UCSD-AML1 (cell line): ENCODE measurements around the gene ZNF836.

Experiments
- DNase-seq: peaks from one replicate; lab custom pipeline; 2025; ENCODE audit not compliant: unreplicated experiment; lab: John Stamatoyannopoulos, UW

ZNF836 gene

GRCh38 chr19:52188822-52189734 lies 17.7 kb upstream of the ZNF836 start:
- no peak for DNase-seq

DNA sequence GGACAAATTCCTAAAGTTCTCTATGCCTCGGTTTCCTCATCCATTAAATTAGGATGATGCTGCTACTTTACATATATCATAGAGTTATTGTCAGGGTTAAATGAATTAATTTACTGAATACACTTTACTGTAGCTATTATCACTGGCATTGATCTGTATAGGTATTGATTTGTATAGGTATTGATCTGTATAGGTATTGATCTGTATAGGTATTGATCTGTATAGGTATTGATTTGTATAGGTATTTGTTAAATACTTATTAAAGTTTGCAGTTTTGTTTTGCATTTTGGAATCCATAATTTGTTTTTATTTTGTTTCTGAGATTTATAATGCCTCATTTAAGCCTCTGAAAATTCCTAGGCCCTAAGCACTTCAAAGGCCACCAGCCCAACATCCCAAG lies 16.0 kb upstream of the ZNF836 start:
- DNase-seq, result no peak

DNA sequence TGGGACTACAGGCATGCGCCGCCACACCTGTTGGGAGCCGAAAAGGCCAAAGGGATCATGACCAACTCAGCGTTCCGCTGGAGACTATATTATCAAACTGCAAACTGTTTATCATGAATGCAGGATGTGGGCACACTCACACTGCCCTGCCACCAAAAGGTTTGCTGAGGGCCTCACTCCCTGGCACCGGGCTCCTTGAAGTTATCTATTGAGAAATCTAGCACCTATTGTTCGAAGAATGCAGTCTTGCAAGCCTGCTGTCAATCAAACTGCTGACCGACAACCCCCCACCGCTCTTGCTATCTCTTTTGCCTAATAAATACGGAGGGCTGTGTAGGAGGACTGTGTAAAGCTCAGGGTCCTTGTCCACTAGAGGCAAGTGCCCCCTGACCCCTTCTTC lies 5.2 kb upstream of the ZNF836 start:
- no peak for DNase-seq

DNA sequence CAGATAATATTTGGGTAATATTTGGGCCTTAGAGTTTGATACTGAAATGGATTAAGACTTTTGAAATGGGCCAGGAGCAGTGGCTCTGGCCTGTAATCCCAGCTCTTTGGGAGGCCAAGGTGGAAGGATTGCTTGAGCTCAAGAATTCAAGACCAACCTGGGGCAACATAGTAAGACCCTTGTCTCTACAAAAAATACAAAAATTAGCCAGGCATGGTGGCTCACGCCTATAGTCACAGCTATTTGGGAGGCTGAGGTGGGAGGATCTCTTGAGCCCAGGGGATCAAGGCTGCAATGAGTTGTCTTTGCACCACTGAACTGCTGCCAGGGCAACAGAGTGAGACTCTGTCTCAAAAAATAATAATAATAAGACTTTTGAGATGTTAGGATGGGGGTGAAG lies 926 bp upstream of the ZNF836 start:
- DNase-seq, result no peak

- no peak for DNase-seq
Observed at GRCh38 chr19:52170863-52171320, 529 bp downstream of the ZNF836 start.

- DNase-seq, result no peak
Observed at GRCh38 chr19:52170304-52170703, 1.1 kb downstream of the ZNF836 start.

DNA sequence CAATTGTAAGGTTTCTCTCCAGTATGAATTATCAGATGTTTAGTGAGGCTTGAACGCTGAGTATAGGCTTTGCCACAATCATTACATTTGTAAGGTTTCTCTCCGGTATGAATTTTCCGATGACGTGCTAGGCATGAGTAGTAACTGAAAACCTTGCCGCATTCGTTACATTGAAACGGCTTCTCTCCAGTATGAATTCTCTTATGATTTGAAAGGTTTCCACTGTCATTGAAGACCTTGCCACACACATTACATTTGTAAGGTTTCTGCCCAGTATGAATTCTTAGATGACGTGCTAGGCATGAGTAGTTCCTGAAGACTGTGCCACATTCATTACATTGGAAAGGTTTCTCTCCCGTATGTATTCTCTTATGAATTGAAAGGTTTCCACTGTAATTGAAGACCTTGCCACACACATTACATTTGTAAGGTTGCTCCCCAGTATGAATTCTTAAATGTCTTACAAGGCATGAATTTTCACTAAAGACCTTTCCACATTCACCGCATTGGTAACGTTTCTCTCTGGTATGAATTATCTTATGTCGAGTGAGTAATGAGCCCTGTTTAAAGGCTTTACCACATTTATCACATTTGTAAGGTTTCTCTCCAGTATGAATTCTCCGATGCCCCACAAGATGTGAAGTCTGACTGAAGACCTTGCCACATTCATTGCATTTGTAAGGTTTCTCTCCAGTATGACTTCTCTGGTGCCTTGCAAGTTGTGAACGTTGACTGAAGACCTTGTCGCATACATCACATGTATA lies 15.6 kb downstream of the ZNF836 start:
- no peak for DNase-seq

DNA sequence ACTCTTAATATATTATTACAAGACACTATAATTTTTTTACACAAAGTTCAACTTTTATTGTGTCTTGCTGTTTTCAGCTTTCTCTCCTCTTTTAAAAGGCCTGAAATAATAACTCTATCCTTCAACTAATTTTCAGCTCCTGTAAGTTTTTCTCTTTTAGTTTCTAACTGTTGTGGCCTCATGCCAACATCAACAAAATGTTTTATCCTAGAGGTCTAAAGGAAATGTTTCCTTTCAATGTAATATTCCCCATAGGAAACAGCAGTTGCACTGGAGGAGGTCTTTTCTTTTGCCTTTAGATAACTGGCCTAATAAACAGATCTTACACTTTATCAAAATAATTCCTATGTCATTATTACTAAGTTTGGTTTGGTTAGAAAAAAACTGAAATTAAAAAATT lies 23.2 kb downstream of the ZNF836 start:
- no peak for DNase-seq

GRCh38 chr19:52142001-52142595 lies 29.3 kb downstream of the ZNF836 start:
- no peak for DNase-seq

GRCh38 chr19:52141203-52141602 lies 30.2 kb downstream of the ZNF836 start:
- DNase-seq, result no peak

- no peak for DNase-seq
Observed at GRCh38 chr19:52140032-52140710, 31.2 kb downstream of the ZNF836 start.

- peak; percentile 96 for DNase-seq
Observed at GRCh38 chr19:52139252-52140031, 32.0 kb downstream of the ZNF836 start, which contains the start of gene ZNF616. Gene ZNF616 (minus strand): TSS chr19:52139938. CDS start chr19:52130512, 9,426 bp downstream.

DNA sequence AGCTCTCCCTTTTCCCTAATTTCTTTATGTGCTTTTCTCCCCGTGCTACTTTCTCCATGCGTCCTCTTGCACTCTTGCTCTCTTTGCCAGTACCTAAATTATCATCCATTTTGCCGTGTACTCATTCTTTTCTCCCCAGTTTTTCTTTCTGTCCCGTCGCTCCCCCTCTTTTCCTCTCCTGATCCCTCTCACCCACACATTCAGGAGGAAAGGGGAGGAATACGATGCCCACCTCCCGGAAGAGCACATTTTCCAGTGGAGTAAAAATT lies 32.5 kb downstream of the ZNF836 start:
- no peak for DNase-seq

DNA sequence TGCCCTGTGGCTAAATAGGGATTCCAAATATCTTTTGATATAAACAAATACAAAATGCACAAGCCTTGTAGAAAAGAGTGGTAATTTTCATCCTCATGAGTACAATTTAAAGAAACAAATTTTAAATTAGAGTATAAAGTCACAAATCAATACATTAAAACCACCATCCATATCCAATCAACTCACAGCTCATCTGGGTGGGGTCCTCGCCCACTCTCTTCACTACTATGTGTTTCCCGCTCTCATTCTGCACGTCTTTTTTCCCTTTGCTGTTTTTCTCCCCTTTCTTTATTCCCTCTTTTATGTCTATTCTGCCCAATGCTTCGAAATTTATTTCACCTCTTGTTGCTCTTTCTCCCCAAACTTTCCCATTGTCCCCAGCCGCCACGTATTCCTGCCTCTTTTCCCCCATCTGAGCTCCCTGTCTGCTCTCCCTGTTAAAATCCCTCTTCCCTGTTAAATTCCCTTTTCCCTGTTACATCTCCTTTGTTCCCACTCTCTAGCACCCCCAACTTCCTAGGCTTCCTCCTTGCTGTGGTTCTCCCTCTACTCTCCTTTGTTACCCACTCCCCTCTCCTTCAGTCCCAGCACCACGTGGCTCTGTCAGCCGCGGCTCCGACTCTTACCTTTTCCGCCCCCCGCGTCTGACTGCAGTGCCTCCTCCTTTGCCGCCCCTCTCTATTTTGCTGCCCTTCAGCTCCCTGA lies 33.0 kb downstream of the ZNF836 start:
- peak; percentile 39 for DNase-seq

GRCh38 chr19:52120286-52120685 lies 51.1 kb downstream of the ZNF836 start:
- DNase-seq, result no peak

DNA sequence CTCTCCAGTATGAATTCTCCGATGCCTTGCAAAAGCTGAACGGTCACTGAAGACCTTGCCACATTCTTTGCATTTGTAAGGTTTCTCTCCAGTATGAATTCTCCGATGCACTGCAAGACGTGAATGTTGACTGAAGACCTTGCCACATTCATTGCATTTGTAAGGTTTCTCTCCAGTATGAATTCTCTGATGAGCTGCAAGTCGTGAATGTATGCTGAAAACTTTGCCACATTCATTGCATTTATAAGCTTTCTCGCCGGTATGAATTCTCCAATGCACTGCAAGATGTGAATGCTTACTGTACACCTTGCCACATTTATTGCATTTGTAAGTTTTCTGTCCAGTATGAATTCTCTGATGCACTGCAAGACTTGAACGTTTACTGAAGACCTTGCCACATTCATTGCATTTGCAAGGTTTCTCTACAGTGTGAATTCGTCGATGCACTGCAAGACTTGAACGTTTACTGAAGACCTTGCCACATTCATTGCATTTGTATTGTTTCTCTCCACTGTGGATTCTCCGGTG lies 55.8 kb downstream of the ZNF836 start:
- DNase-seq, result no peak

DNA sequence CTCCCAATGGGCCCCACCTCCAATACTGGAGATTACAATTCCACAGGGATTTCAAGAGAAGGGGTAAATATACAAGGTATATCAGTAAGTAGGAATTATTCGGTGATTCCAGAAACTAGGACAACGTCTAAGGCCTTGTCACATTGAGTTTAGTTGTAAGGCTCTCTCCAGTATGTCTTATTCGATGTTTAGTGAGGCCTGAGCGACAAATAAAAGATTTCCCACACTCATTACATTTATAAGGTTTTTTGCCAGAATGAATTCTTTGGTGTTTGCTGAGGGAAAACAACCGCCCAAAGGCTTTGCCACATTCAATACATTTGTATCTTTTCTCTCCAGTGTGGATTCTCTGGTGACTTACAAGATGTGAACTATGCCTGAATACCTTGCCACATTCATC lies 56.7 kb downstream of the ZNF836 start:
- no peak for DNase-seq

GRCh38 chr19:52112624-52113023 lies 58.8 kb downstream of the ZNF836 start:
- no peak for DNase-seq

- DNase-seq, result no peak
Observed at GRCh38 chr19:52110780-52111179, 60.6 kb downstream of the ZNF836 start.
